Measurements from ENCODE around the gene GPHB5. TPM values are rescaled to one million over a fixed set of nuclear protein-coding genes. Genes with fewer than 3 reads are reported as not detected.

The GPHB5 gene
- total RNA-seq, 1 donor from 2014 or later = not detected

- Mint-ChIP-seq H3K9me3 (no peaks in the 10 kb centered on the region), H3K27me3 (ENCODE audit: low read depth) (no peaks in the 10 kb centered on the region), H3K4me3 (no peak overlapping the region), H3K4me1 (no peaks in the 10 kb centered on the region), H3K27ac (no peak overlapping the region), H3K36me3 (no peaks in the 10 kb centered on the region)
- DNase-seq (ENCODE audit: low spot score in 2 of 2, unreplicated experiment in 2 of 2) = no peak
- no peak for TF ChIP-seq CTCF (IDR thresholded peaks at IDR 0.05; ENCODE audit: unreplicated experiment)
Measured at GRCh38 chr14:63276016-63276415, 42.7 kb downstream of the GPHB5 start.

GRCh38 chr14:63275611-63276010 lies 43.1 kb downstream of the GPHB5 start:
- Mint-ChIP-seq H3K36me3 (no peaks in the 10 kb centered on the region), H3K27ac (no peak overlapping the region), H3K27me3 (ENCODE audit: low read depth) (no peaks in the 10 kb centered on the region), H3K9me3 (no peaks in the 10 kb centered on the region), H3K4me1 (peaks cover 1% of the 10 kb centered on the region), H3K4me3 (no peak overlapping the region)
- TF ChIP-seq CTCF (IDR thresholded peaks at IDR 0.05; ENCODE audit: unreplicated experiment) = no peak
- no peak for DNase-seq (ENCODE audit: low spot score in 2 of 2, unreplicated experiment in 2 of 2)

GRCh38 chr14:63273717-63274655 lies 44.7 kb downstream of the GPHB5 start:
- H3K27me3 Mint-ChIP-seq (ENCODE audit: low read depth) = no peaks in the 10 kb centered on the region
- H3K9me3 Mint-ChIP-seq = no peaks in the 10 kb centered on the region
- H3K4me3 Mint-ChIP-seq = no peak overlapping the region
- peaks cover 1% of the 10 kb centered on the region for H3K4me1 Mint-ChIP-seq
- no peak overlapping the region for H3K27ac Mint-ChIP-seq
- DNase-seq (ENCODE audit: low spot score in 2 of 2, unreplicated experiment in 2 of 2) = no peak
- no peaks in the 10 kb centered on the region for H3K36me3 Mint-ChIP-seq
- no peak for TF ChIP-seq CTCF (IDR thresholded peaks at IDR 0.05; ENCODE audit: unreplicated experiment)

GRCh38 chr14:63273129-63273528 lies 45.6 kb downstream of the GPHB5 start:
- no peaks in the 10 kb centered on the region for H3K36me3 Mint-ChIP-seq
- H3K4me1 Mint-ChIP-seq = peaks cover 2% of the 10 kb centered on the region
- no peak overlapping the region for H3K27ac Mint-ChIP-seq
- no peak overlapping the region for H3K4me3 Mint-ChIP-seq
- no peak for DNase-seq (ENCODE audit: low spot score in 2 of 2, unreplicated experiment in 2 of 2)
- no peaks in the 10 kb centered on the region for H3K27me3 Mint-ChIP-seq (ENCODE audit: low read depth)
- TF ChIP-seq CTCF (IDR thresholded peaks at IDR 0.05; ENCODE audit: unreplicated experiment) = no peak
- no peaks in the 10 kb centered on the region for H3K9me3 Mint-ChIP-seq

- no peak for DNase-seq (ENCODE audit: low spot score in 2 of 2, unreplicated experiment in 2 of 2)
- H3K4me1 Mint-ChIP-seq = peaks cover 13% of the 10 kb centered on the region
- H3K9me3 Mint-ChIP-seq = peaks cover 3% of the 10 kb centered on the region
- TF ChIP-seq CTCF (IDR thresholded peaks at IDR 0.05; ENCODE audit: unreplicated experiment) = no peak
- no peaks in the 10 kb centered on the region for H3K27me3 Mint-ChIP-seq (ENCODE audit: low read depth)
- H3K4me3 Mint-ChIP-seq = no peak overlapping the region
- peaks cover 2% of the 10 kb centered on the region for H3K36me3 Mint-ChIP-seq
- no peak overlapping the region for H3K27ac Mint-ChIP-seq
Measured at GRCh38 chr14:63269561-63270225, 49.0 kb downstream of the GPHB5 start.

All from mesothelial cell of epicardium (in vitro differentiated cells).